A549 treated with DMSO at 1 μM for 4 hours (cell line): Measurements from ENCODE around the gene KCNS3. TPM values are rescaled to one million over a fixed set of nuclear protein-coding genes. Genes with fewer than 3 reads are reported as not detected.

ENCODE experiments used
- total RNA-seq: library from RNA; stranded (reverse); fragments of 200-300 nt; extraction: Qiagen RNA extraction; gene quantifications from 5 replicates; pipeline ENCODE4 v1.2.3, GENCODE V29; 2022; ENCODE audit warnings: low read depth

KCNS3 gene
- total RNA-seq, result 1.1 to 1.4 TPM (median 1.2 TPM) in 5 replicates

GRCh38 chr2:17878281-17879136 is at the start of gene KCNS3:
TSS of gene KCNS3 (plus strand) at chr2:17878667. CDS start at chr2:17931009, 52,342 bp downstream.

Other genes starting within 250 kb of the KCNS3 start
- gene SMC6, start 124.9 kb upstream of the KCNS3 start, total RNA-seq, result 26.0 to 35.6 TPM (median 31.6 TPM) in 5 replicates
- gene GEN1, start 124.5 kb upstream of the KCNS3 start, total RNA-seq, result 11.4 to 16.4 TPM (median 14.5 TPM) in 5 replicates
- not detected in 5 replicates for gene MSGN1, start 62.2 kb upstream of the KCNS3 start, total RNA-seq